ENCODE measurements around the gene BSG. TPM values are rescaled to one million over a fixed set of nuclear protein-coding genes. Genes with fewer than 3 reads are reported as not detected.

BSG gene
- total and polyA plus RNA-seq, 9 of the 15 experiments (the other 6 are each of a cell fraction or from before 2014, with no cell fraction given): 4.6 to 495 (median 187) TPM

DNA sequence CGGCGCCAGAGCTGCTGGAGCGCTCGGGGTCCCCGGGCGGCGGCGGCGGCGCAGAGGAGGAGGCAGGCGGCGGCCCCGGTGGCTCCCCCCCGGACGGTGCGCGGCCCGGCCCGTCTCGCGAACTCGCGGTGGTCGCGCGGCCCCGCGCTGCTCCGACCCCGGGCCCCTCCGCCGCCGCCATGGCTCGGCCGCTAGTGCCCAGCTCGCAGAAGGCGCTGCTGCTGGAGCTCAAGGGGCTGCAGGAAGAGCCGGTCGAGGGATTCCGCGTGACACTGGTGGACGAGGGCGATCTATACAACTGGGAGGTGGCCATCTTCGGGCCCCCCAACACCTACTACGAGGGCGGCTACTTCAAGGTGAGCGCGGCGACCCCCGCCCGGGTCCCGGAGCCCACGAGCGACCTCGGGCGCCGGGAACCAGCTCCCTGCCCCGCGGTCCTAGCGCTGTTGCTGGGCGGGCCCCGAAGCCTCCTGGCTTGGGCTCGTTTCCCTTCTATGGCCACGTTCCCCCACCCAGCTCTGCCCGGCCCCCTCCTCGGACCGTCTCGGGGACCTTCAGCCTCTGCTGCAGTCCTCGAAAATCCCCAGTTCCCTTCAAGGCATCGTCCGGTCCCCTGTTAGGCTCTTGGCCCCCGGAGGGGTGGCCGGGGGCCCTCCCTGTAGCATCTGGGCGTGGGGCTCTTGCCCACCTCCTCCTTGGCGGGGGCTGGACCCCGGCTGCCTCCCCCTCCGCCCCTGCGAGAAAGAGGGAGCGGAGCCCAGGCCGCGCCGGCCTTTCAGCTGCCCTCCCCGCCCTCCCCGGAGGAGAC, 40.4 kb upstream of the BSG start, which contains the start of gene CDC34 (continued):
- TF ChIP-seq UBTF (IDR thresholded peaks at IDR 0.05; ENCODE audit: borderline replicate concordance in 1 of 2, low read depth in 2 of 2, low read length in 2 of 2) (no peak), FIP1L1 (IDR thresholded peaks at IDR 0.05; ENCODE audit: low read depth, low read length, poor library complexity, severe bottlenecking) (peak; percentile 19), ZNF444 (CRISPR knock-in tag; IDR thresholded peaks at IDR 0.05) (no peak), SETDB1 (IDR thresholded peaks at IDR 0.05; ENCODE audit: low read length) (no peak), XRCC4 (IDR thresholded peaks at IDR 0.05; ENCODE audit: extremely low read depth, insufficient read depth, insufficient read length) (no peak), ZNF561 (CRISPR knock-in tag; conservative IDR thresholded peaks at IDR 0.05) (no peak), HDAC1 (IDR thresholded peaks at IDR 0.05) (0 out of 4 replicates have a peak, but pooled peaks of 1 of the 2 experiments have one; percentile 16), TAF15 (IDR thresholded peaks at IDR 0.05; ENCODE audit: low read depth, low read length) (no peak), TAF9B (IDR thresholded peaks at IDR 0.05; ENCODE audit: partially characterized antibody) (no peak), CHD1 (IDR thresholded peaks at IDR 0.05; ENCODE audit: low read length) (peak; percentile 95), HNRNPH1 (optimal IDR thresholded peaks at IDR 0.05; ENCODE audit: low read depth, low read length) (no peak), RBM15 (IDR thresholded peaks at IDR 0.05; ENCODE audit: insufficient read depth, low read length) (no peak), ZNF146 (CRISPR knock-in tag; IDR thresholded peaks at IDR 0.05; ENCODE audit: unreplicated experiment) (peak; percentile 8), SMC3 (conservative IDR thresholded peaks at IDR 0.05; ENCODE audit: insufficient read depth, low read depth, low read length) (0 out of 2 replicates have a peak, but pooled peaks have one; percentile 2), TRIM25 (IDR thresholded peaks at IDR 0.05; ENCODE audit: borderline replicate concordance) (no peak), MXI1 (IDR thresholded peaks at IDR 0.05; ENCODE audit: low read depth, low read length) (no peak), ZNF165 (CRISPR knock-in tag; IDR thresholded peaks at IDR 0.05; ENCODE audit: borderline replicate concordance) (no peak), ZNF232 (CRISPR knock-in tag; IDR thresholded peaks at IDR 0.05) (no peak), ARID3A (IDR thresholded peaks at IDR 0.05; ENCODE audit: borderline replicate concordance, low read depth, low read length) (no peak)
- TF ChIP-seq, protein P1, sequence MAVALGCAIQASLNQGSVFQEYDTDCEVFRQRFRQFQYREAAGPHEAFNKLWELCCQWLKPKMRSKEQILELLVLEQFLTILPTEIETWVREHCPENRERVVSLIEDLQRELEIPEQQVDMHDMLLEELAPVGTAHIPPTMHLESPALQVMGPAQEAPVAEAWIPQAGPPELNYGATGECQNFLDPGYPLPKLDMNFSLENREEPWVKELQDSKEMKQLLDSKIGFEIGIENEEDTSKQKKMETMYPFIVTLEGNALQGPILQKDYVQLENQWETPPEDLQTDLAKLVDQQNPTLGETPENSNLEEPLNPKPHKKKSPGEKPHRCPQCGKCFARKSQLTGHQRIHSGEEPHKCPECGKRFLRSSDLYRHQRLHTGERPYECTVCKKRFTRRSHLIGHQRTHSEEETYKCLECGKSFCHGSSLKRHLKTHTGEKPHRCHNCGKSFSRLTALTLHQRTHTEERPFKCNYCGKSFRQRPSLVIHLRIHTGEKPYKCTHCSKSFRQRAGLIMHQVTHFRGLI (CRISPR knock-in tag; IDR thresholded peaks at IDR 0.05): no peak
